Uterus (tissue), 4 donors: ENCODE results near the gene PABPC1L. TPM values are rescaled to one million over a fixed set of nuclear protein-coding genes. Genes with fewer than 3 reads are reported as not detected.

Experiments used
- DNase-seq, 2 donors: peaks; one replicate each; pipeline ENCODE4 v3.0.0-alpha.2; 2019 to 2020
- H3K27ac ChIP-seq, 2 donors: fragments of 200-600 bp; sonication (generic); 1 replicate in 1 of 2; 2 replicates in 1 of 2; pipeline ENCODE4 v1.5.1; 2016 to 2018
- H3K27me3 ChIP-seq, 2 donors: fragments of 200-600 bp; sonication (generic); one replicate each; pipeline ENCODE4 v1.5.1; 2018 to 2019; ENCODE audit warnings: control low read depth in 1 of 2
- H3K36me3 ChIP-seq, 2 donors: fragments of 200-600 bp; sonication (generic); one replicate each; pipeline ENCODE4 v1.5.1; 2019; ENCODE audit warnings: control low read depth in 1 of 2
- H3K4me1 ChIP-seq, 2 donors: fragments of 200-600 bp; sonication (generic); one replicate each; pipeline ENCODE4 v1.5.1; 2018 to 2019; ENCODE audit warnings: control low read depth in 1 of 2
- H3K4me3 ChIP-seq, 2 donors: fragments of 200-600 bp; sonication (generic); 1 replicate in 1 of 2; 2 replicates in 1 of 2; pipeline ENCODE4 v1.5.1; 2018 to 2019; ENCODE audit warnings: mild to moderate bottlenecking in 1 of 2
- H3K9me3 ChIP-seq, 2 donors: fragments of 200-600 bp; sonication (generic); one replicate each; pipeline ENCODE4 v1.5.1; 2019; ENCODE audit warnings: control low read depth in 1 of 2
- POLR2A ChIP-seq, 2 donors: fragments of 450-650 bp; IDR thresholded peaks; one replicate each; pipeline ENCODE4 v1.6.1; 2016; ENCODE audit warnings: antibody characterized with exemption in 2 of 2, mild to moderate bottlenecking in 1 of 2, moderate library complexity in 1 of 2
- intact Hi-C: fragments of 100-400 bp; cut with DNase I; formaldehyde crosslinking; loops from one replicate; pipeline ENCODE4 v1.15.1; 2023; ENCODE audit warnings: low total_unique reads
- total RNA-seq, 4 donors: library from RNA; depleted of rRNA in 3 of 4; stranded (reverse); fragments of >200 nt in 3 of 4; gene quantifications; one replicate each; pipeline versions ENCODE4 v1.1.0 to v1.2.4, GENCODE V29; 2014 to 2023
- TF ChIP-seq, protein P1 (sequence below), 4 experiments: fragments of 200-600 bp in 2 of 4; fragments of 450-650 bp in 2 of 4; sonication (generic) in 2 of 4; IDR thresholded peaks; one replicate each; pipeline ENCODE4 v1.5.1; 2016 to 2019; ENCODE audit warnings: antibody characterized with exemption in 4 of 4, mild to moderate bottlenecking in 2 of 4, moderate library complexity in 1 of 4
- donor health status: DM: yes; HTN: yes; CAD: no.

The PABPC1L gene
- total RNA-seq, 4 donors from 2014 or later, result 0.59 to 17.3 (median 12.9) TPM; not detected in 1

DNA sequence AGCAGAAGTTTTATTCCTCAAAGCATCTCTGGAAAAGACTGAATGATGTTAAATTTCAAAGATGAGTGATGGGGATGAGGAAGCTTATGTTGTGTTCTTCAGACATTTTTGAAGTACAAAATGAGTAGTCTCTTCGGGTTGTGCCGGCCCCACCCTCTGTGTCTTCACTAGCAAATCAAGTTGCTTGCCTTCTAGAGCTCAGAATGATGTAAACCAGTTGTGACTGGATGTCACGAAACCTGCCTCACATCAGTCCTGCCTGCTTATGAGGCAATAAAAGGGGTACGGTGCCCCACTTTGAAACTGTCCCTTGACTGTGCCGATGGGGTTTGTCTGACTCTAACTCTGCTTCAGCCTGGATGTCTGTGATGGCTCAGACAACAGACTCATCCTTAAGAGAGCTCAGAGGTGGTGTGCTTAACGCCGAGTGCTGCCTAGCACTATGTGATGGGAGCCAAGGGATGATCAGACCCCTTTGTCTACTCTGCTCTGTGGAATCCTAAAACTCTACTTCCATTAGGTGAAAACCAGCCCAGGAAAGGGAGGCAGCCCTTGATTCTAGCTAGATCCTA is 31.3 kb downstream of the PABPC1L start:
- TF ChIP-seq, protein P1, sequence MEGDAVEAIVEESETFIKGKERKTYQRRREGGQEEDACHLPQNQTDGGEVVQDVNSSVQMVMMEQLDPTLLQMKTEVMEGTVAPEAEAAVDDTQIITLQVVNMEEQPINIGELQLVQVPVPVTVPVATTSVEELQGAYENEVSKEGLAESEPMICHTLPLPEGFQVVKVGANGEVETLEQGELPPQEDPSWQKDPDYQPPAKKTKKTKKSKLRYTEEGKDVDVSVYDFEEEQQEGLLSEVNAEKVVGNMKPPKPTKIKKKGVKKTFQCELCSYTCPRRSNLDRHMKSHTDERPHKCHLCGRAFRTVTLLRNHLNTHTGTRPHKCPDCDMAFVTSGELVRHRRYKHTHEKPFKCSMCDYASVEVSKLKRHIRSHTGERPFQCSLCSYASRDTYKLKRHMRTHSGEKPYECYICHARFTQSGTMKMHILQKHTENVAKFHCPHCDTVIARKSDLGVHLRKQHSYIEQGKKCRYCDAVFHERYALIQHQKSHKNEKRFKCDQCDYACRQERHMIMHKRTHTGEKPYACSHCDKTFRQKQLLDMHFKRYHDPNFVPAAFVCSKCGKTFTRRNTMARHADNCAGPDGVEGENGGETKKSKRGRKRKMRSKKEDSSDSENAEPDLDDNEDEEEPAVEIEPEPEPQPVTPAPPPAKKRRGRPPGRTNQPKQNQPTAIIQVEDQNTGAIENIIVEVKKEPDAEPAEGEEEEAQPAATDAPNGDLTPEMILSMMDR (IDR thresholded peaks at IDR 0.05), result no peak
- no peak for TF ChIP-seq POLR2A (IDR thresholded peaks at IDR 0.05)
- Histone ChIP-seq H3K36me3 (no peaks in the 10 kb centered on the region), H3K27me3 (no peaks in the 10 kb centered on the region), H3K4me3 (no peak overlapping the region), H3K4me1 (no peaks in the 10 kb centered on the region), H3K27ac (no peak overlapping the region), H3K9me3 (no peaks in the 10 kb centered on the region)
- DNase-seq, result no peak
- intact Hi-C loops, result no loop called here

DNA sequence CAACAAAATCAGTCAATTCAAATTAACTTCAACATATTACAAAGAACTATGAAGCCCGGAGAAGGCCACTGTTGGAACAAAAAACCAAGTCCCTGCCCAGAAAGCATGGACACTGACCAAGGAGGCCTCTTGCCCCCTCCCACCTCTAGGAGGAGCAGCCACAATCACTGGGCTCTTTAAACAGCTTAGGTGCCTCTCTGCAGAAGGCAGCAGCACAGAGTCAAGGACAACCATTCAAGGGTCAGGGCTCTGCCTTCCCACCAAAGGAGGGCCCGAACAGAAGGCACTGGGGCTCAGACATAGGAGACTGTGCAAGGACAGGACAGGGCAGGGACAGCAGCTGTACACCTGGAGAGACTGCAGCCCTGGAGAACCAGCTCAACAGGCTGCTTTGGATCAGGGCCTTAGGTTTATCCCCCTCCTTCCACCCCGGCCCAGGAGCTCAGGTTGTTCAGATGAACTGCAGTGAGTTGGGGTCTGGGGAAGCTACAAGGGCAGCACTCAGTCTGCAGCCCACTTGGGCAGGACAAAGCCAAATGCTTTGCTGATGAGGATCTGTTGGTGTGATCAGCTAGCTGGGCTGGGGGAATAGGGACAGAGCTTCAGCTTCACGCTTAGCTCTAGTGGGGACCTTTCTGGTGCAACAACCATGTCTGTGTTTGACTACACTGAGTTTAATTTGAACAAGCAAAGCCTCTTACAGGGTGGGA is 32.6 kb downstream of the PABPC1L start:
- intact Hi-C loops, result no loop called here
- H3K9me3 ChIP-seq, result no peaks in the 10 kb centered on the region
- no peak overlapping the region for H3K27ac ChIP-seq
- H3K27me3 ChIP-seq, result no peaks in the 10 kb centered on the region
- no peaks in the 10 kb centered on the region for H3K36me3 ChIP-seq
- DNase-seq, result no peak
- no peak overlapping the region for H3K4me3 ChIP-seq
- no peaks in the 10 kb centered on the region for H3K4me1 ChIP-seq
- no peak for TF ChIP-seq POLR2A (IDR thresholded peaks at IDR 0.05)
- TF ChIP-seq, protein P1 (IDR thresholded peaks at IDR 0.05), result no peak

DNA sequence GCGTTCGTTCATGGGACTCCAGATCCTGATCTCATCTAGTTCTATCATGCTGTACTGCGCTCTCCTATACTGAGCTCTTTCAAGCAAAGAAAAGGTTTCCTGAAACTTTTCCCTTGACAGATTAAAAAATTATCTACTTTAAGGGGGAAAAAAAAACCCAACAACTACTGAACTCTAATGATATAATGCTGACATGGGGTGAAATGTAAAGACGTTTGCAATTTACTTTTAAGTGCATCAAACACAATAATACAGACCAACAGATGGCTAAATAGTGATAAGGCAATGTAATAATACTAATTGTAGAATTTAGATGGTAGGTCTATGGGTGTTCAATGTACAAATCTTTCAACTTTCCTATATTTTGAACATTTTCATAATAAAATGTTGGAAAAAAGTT is 34.0 kb downstream of the PABPC1L start:
- Histone ChIP-seq H3K4me1 (no peaks in the 10 kb centered on the region), H3K36me3 (no peaks in the 10 kb centered on the region), H3K27me3 (no peaks in the 10 kb centered on the region), H3K9me3 (no peaks in the 10 kb centered on the region), H3K4me3 (no peak overlapping the region), H3K27ac (no peak overlapping the region)
- no peak for DNase-seq
- intact Hi-C loops, result no loop called here
- TF ChIP-seq POLR2A (IDR thresholded peaks at IDR 0.05), result no peak
- TF ChIP-seq, protein P1 (IDR thresholded peaks at IDR 0.05), result no peak

DNA sequence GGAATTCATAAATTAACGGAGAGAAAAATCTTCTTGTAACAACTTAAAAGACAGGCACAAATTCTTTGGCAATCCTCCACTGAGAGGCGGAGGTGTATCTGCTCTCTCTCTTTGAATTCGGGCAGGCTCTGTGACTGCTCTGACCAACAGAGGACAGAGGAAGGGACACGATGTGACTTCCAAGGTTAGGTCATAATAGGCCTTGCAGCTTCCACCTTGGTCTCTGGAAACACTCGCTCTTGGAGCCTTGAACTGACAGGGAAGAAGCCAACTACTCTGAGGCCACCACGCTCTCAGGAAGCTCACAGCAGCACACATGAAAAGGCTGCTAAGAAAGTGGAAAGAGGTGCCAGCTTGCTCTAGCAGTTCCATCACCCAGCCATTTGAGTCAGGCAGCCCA is 35.4 kb downstream of the PABPC1L start:
- intact Hi-C loops, result no loop called here
- no peak overlapping the region for H3K27ac ChIP-seq
- H3K4me1 ChIP-seq, result no peaks in the 10 kb centered on the region
- TF ChIP-seq, protein P1 (IDR thresholded peaks at IDR 0.05), result no peak
- TF ChIP-seq POLR2A (IDR thresholded peaks at IDR 0.05), result no peak
- no peaks in the 10 kb centered on the region for H3K36me3 ChIP-seq
- no peak for DNase-seq
- no peaks in the 10 kb centered on the region for H3K9me3 ChIP-seq
- H3K4me3 ChIP-seq, result no peak overlapping the region
- H3K27me3 ChIP-seq, result no peaks in the 10 kb centered on the region

DNA sequence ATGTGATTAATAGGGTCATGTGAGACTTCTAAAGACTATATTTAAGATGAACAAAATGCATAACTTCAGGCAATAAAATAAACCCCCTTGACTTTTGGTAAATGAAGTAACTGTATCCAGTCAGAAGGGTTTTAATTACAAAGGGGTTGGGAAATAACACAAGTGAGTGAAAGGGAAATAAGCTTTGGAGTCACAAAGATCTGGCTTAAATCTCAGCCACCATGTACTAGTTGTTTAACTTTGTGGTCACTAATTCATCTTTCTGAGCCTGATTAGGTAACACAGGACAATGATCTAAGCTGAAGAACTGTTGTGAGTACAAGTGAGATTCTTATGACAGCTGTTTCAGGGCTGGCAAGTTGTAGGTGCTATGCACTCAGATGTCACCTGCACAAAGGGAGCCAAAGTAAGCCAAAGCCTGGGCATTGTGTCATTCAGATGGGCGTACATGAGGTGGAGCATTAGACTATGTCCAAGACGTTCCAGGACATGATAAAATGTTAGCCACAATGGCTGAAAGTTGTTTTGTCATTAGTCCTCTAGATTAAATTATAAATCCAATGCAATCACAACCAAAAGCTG is 36.5 kb downstream of the PABPC1L start:
- Histone ChIP-seq H3K27me3 (no peaks in the 10 kb centered on the region), H3K4me3 (no peak overlapping the region), H3K4me1 (no peaks in the 10 kb centered on the region), H3K36me3 (no peaks in the 10 kb centered on the region), H3K9me3 (no peaks in the 10 kb centered on the region), H3K27ac (no peak overlapping the region)
- intact Hi-C loops, result no loop called here
- TF ChIP-seq, protein P1 (IDR thresholded peaks at IDR 0.05), result no peak
- TF ChIP-seq POLR2A (IDR thresholded peaks at IDR 0.05), result no peak
- no peak for DNase-seq
